ENCODE measurements around the gene CDS2. TPM values are rescaled to one million over a fixed set of nuclear protein-coding genes. Genes with fewer than 3 reads are reported as not detected.

The CDS2 gene
- total and polyA plus RNA-seq, 10 of the 15 experiments (the other 5 are each of a cell fraction or from before 2014, with no cell fraction given) = 11.5 to 94.7 (median 23.1) TPM

- POLR2A ChIA-PET = interaction anchor here (1.0 to 1.2 kb wide), 2 partner anchors 16 to 22 kb away, joined by 3 read pairs; partner anchors contain the start of gene CDS2
- DNase-seq (ENCODE audit: low read depth, low spot score) (no peak), ATAC-seq (no peak), FAIRE-seq (no peak)
- SMC1A ChIA-PET (ENCODE audit: uncharacterized antibody, unreplicated experiment) = interaction anchor here (0.6 kb wide), 1 partner anchor 13 kb away, joined by 3 read pairs; no protein-coding TSS in a partner anchor
- TF ChIP-seq POU2F2 (IDR thresholded peaks at IDR 0.05; ENCODE audit: borderline replicate concordance, low read depth, low read length) (no peak), SREBF1 (IDR thresholded peaks at IDR 0.05; ENCODE audit: low read length) (no peak), LARP7 (IDR thresholded peaks at IDR 0.05) (no peak), NR2F1 (conservative IDR thresholded peaks at IDR 0.05) (no peak), YY1 (IDR thresholded peaks at IDR 0.05; ENCODE audit: low read depth, low read length) (no peak), HDAC2 (IDR thresholded peaks at IDR 0.05) (no peak), RFX5 (IDR thresholded peaks at IDR 0.05; ENCODE audit: low read depth, low read length) (no peak), GATAD2B (conservative IDR thresholded peaks at IDR 0.05; ENCODE audit: low read depth) (no peak), NFYB (IDR thresholded peaks at IDR 0.05; ENCODE audit: insufficient read depth, low read depth, low read length) (no peak), NR2C1 (IDR thresholded peaks at IDR 0.05) (no peak)
- TF ChIP-seq, protein P1, sequence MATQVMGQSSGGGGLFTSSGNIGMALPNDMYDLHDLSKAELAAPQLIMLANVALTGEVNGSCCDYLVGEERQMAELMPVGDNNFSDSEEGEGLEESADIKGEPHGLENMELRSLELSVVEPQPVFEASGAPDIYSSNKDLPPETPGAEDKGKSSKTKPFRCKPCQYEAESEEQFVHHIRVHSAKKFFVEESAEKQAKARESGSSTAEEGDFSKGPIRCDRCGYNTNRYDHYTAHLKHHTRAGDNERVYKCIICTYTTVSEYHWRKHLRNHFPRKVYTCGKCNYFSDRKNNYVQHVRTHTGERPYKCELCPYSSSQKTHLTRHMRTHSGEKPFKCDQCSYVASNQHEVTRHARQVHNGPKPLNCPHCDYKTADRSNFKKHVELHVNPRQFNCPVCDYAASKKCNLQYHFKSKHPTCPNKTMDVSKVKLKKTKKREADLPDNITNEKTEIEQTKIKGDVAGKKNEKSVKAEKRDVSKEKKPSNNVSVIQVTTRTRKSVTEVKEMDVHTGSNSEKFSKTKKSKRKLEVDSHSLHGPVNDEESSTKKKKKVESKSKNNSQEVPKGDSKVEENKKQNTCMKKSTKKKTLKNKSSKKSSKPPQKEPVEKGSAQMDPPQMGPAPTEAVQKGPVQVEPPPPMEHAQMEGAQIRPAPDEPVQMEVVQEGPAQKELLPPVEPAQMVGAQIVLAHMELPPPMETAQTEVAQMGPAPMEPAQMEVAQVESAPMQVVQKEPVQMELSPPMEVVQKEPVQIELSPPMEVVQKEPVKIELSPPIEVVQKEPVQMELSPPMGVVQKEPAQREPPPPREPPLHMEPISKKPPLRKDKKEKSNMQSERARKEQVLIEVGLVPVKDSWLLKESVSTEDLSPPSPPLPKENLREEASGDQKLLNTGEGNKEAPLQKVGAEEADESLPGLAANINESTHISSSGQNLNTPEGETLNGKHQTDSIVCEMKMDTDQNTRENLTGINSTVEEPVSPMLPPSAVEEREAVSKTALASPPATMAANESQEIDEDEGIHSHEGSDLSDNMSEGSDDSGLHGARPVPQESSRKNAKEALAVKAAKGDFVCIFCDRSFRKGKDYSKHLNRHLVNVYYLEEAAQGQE (IDR thresholded peaks at IDR 0.05; ENCODE audit: low read depth, low read length) = no peak
- TF ChIP-seq, protein P2, sequence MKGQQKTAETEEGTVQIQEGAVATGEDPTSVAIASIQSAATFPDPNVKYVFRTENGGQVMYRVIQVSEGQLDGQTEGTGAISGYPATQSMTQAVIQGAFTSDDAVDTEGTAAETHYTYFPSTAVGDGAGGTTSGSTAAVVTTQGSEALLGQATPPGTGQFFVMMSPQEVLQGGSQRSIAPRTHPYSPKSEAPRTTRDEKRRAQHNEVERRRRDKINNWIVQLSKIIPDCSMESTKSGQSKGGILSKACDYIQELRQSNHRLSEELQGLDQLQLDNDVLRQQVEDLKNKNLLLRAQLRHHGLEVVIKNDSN (IDR thresholded peaks at IDR 0.05; ENCODE audit: borderline replicate concordance, extremely low read length, insufficient read depth, low read depth, low read length) = no peak
- Histone ChIP-seq H3K4me2 (ENCODE audit: control insufficient read depth, insufficient read depth) (no peak overlapping the region), H3K4me3 (no peak overlapping the region), H4K20me1 (ENCODE audit: control insufficient read depth, insufficient read depth) (0 out of 2 replicates have a peak, but pooled peaks cover 4% of the 10 kb centered on the region), H3K36me3 (ENCODE audit: control insufficient read depth in 2 of 2, insufficient read depth in 2 of 2, low read length in 1 of 2) (peaks cover 0 to 2% of the 10 kb centered on the region in 2 experiments; a peak in 2 of 4 replicates), H2AFZ (ENCODE audit: control insufficient read depth, low read depth, low read length) (no peak overlapping the region), H3K9ac (ENCODE audit: control insufficient read depth, insufficient read depth, low read length) (no peak overlapping the region), H3K27me3 (replicated peaks in 1 of 2; ENCODE audit: control insufficient read depth in 2 of 2, insufficient read depth in 2 of 2, low read length in 1 of 2) (no peaks in the 10 kb centered on the region), H3K27ac (ENCODE audit: control insufficient read depth, insufficient read depth) (no peak overlapping the region), H3K4me1 (ENCODE audit: control insufficient read depth, insufficient read depth, low read length) (peaks cover 21% of the 10 kb centered on the region), H3K79me2 (ENCODE audit: control insufficient read depth, insufficient read depth, low read length) (peaks cover 25% of the 10 kb centered on the region), H3K9me3 (replicated peaks; ENCODE audit: control insufficient read depth, insufficient read depth, low read length) (no peaks in the 10 kb centered on the region)
- in situ Hi-C loops (cut with MboI) (no loop called here), intact Hi-C loops (cut with micrococcal nuclease; ENCODE audit: unreplicated experiment) (no loop called here)
- RAD21 ChIA-PET (ENCODE audit: unreplicated experiment) = interaction anchor here (0.8 kb wide), 1 partner anchor 33 kb away, joined by 3 read pairs; no protein-coding TSS in a partner anchor
- BruUV-seq (replicated peaks) = no TSS peak
- CTCF ChIA-PET = interaction anchor here (1.1 to 4.2 kb wide), 2 partner anchors 13 to 44 kb away, joined by 4 to 18 read pairs; no protein-coding TSS in a partner anchor
- 99% methylated on average over 6 of the region's 6 CpGs for WGBS (ENCODE audit: insufficient coverage, insufficient replicate concordance, low lambda C conversion rate, missing lambda C conversion rate)
Measured at GRCh38 chr20:5148581-5148980, 21.8 kb downstream of the CDS2 start.

Data from GM12878 (cell line).